ENCODE results near the gene SPRED1.

The SPRED1 gene

DNA sequence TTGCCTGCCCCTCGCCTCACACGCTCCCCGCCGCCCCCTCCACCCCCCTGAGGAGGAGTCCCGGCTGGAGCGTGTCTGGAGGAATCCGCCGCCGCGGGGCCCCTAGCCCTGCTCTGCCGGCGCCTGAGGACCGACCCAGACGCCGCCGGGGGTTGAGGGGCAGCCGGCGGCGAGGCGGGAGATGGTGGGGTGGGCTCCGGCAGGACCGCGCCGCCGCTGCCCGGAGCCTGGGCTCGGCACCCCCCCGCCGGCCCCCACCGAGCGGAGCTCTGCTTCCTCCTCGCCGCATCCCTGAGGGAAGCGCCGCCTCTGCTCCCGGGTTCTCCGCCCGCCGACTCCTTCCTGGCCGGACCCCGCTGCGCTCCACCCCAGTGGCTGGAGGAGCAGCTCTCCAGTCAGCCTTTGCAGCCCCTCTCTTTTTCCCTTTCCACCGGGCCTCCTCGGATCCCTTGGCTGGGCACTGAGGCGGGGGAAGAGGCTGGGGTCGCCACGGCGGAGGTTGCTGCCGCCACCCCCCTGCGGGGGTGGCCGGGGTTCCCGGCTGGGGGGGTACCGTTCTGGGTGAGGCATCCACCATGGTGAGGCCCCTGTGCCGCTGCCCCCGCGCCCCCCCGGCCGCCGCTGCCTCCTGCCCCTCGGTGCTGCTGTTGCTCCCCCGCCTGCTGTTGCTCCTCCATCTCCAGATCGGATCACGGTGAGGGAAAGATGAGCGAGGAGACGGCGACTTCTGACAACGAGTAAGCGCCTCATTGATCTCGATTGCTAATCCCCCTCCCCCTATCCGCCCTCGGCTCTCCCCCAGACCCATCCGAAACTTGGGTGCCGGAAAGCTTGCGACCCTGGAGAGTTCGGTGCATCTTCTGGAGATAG is at the start of gene SPRED1:
SPRED1 (plus strand) TSS at position 356 of the 870 bp plus-strand sequence; CDS start at position 706, 350 bp downstream.
- no peak for DNase-seq

DNA sequence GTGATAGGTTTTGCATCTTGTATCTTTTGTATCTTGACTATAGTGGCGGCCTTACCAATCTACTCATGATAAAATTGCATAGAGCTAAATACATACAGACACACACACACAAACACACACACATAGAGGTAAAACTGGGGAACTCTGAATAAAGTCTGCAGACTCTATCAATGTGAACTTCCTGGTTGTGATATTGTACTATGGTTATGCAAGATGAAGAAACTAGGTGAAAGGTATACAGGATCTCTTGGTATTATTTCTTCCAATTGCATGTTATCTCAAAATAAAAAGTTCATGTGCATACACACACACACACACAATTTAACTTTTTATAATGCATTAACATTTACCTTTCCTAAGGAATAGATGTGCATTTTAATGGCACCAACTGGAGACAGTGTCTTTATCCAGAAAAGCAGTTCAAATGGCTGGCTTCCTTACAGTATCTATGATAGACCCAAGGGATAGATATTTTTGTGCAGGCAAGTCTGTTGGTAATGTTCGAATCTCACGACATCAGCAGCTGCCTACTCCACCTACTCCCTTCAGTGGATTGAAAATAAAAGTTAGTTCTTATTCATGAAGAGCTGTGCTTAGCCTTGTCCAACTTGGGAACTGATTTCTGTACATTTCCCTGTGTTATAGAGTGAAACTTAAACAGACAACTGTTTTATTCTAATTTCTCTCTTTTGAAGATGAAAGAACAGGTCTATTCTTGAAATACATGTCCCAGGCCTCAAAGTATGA is 46.9 kb upstream of the SPRED1 start:
- no peak for DNase-seq

DNA sequence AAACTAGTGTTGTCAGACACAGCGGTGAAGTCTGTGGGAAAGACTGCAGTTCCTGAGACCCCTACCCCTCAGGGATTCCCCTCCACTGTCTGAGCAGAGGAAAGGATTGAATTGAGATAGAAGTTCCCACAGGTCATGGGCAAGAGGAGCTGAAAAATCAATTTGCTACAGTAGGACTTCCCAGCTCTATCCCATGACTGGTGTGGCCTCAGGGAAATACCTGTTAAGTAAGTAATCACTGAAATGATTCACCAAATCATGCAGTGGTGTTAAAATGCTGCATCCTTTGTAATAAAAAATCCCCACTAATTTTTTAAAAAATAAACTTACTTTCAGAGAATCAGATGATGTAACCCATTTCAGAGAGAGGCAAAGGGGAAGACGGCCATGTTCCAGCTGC is 45.0 kb upstream of the SPRED1 start:
- no peak for DNase-seq

DNA sequence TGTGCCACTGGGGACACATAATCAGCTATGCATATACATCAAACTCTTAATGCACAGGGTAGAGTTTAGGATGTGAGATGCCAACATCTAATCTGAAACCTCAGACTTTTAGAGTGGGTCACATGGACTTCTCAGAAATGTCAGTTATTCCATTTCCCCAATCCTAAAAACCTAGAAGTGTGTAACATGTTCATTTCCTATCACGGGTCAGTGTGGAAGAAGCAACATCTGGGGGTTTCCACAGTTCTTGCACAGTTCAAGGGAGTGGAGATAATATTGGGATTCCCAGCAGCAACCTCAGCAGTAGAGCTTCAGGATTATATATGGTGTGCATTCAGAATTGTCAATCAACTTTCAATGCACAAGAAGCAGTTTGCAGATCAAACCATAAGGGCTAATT is 44.4 kb upstream of the SPRED1 start:
- no peak for DNase-seq

DNA sequence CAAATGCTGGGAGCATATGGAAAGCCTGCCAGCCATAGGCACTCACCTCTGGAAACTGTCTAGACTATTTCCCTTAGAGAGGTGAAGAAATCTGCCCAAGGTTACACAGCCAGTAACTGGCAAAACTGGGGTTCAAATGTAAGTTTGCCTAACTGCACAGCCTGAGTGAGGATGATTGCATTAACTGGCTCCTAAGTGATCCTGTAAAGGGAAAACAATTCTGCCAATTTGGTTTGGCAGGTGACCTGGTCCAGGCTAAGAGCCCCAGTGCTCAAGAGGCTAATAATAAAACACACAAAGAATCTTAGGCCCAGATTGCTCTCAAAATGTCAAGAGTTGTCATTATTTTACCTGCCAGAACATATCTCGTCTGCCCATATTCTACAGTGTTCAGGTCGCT is 43.9 kb upstream of the SPRED1 start:
- DNase-seq = no peak

DNA sequence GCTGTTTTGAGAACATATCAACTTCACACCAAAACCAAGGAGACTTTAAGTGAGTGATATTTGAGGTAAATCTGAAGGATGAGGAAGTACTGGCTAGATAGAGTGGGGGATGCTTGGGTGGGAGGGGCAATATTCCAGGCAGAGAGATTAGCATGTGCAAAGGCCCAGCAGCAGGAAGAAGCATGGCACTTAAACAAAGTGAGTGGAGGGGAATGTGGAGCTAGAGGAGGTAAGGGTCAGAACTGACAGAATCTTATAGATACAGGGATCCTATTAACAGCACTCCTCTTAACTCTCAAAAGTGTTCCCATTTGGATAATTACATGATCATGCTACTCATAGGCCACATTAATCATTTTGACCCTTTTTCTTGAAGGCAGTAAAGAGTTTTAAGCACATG is 41.4 kb upstream of the SPRED1 start:
- DNase-seq = no peak

DNA sequence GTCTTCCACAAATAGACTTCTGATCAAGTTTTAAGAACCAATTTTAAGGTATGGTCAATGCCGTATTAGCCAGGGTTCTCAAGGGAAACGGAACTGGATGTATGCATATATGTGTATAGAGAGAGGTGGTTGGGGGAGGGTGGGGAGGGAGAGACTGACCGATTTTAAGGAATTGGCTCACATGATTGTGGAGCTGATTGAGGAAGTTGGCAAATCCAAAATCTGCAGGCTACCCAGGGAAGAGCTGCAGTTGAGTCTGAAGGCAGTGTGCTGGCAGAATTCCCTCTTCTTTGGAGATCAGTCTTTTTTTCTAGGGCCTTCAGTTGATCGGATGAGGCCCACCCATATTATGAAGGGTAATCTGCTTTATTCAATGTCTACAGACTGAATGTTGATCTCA is 40.8 kb upstream of the SPRED1 start:
- DNase-seq = no peak

GRCh38 chr15:38212729-38213351 is 39.8 kb upstream of the SPRED1 start:
- DNase-seq = no peak

DNA sequence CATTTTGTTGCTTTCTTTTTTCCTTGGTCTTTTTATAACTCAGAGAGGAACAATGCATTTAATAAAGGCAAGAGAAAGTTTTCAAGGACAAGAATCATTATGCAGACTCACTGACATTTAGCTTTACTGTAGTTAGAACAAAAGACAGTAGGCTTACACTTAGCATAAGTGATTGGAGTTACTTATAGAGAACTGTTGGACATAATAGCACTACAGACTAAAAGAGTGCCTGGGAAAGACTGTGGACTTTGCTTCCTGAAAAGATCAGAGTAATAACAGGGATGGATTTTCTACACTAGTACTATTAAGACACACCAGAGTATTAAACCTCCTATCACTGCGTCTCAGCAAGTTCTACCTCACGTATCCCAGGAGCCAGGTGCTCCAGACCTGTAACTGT is 39.3 kb upstream of the SPRED1 start:
- no peak for DNase-seq

- no peak for DNase-seq
Observed at GRCh38 chr15:38215707-38216106, 36.9 kb upstream of the SPRED1 start.

DNA sequence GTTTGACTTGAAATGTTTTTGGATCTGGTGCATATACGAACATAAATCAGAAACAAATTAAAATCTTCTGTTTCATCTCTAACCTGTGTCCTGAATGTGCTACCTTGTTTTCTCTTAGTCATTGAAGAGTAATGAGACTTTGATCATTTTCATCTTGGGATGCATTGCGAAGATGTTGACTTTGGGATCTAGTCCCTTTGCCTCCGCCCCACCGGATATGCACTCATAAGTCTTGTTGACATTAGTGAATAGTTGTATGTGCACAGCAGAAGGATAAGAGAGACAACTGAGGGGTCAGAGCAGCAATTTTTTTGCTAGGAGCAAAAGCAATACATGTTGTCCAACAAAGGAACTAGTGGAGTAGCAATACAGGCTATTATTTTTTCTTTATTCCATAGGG is 35.9 kb upstream of the SPRED1 start:
- DNase-seq = no peak

GRCh38 chr15:38217191-38217595 is 35.4 kb upstream of the SPRED1 start:
- DNase-seq = no peak

DNA sequence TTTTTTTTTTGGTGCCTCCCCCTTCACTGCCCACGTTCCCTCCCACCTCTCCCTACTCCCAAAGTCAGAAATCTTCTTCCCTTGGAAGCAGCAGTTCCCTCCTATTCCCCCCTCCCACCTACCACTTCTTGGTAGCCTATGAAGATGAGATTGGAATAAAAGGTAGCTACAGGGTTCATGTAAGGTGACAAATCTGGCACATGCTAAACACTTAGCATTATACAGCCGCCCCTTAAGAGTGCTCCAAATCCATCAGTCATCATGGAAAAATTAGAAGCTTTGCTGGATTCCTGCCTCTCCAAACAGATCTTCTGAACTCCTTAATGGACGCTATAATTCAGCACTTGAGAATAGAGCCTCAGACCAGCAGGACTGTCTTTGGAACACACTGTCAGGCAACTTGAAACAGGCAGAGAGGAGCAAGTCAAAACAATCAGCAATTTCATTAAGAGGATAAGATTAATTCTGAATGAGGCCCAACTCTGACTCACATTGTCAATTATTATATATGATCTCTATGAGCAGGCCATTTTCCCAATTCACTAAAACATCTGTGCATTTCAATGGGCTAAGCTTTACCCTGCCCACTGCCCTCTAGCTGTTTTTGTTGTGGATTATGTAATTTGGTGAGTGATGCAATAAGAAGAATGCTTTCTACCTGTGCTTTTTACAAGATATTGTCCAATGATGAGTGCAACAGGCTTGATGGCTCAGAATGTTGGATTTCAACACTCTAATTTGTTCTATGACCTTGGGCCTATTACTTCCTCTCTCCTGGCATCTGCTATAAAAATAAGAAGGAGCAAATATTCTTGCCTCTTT is 34.6 kb upstream of the SPRED1 start:
- DNase-seq = no peak

GRCh38 chr15:38220606-38221273 is 31.9 kb upstream of the SPRED1 start:
- DNase-seq = no peak

DNA sequence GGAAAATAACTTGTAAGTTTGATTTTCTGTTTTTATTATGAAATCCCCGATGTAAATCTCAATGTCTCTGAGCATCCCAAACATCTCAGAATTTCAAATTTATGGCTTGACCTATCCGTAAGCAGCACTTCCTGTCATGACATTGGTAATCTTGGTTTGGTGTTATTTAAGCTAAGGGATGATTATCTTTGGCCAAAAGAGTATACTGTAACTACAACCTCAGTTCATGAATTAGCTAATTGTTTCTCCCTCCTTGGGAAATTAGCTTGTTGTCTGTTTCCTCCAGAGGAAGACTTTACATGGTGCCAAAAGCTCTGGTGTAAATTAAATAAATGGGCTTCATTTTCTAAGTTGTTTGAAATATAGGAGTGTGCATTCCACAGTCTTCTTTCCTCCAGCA is 28.1 kb upstream of the SPRED1 start:
- no peak for DNase-seq

DNA sequence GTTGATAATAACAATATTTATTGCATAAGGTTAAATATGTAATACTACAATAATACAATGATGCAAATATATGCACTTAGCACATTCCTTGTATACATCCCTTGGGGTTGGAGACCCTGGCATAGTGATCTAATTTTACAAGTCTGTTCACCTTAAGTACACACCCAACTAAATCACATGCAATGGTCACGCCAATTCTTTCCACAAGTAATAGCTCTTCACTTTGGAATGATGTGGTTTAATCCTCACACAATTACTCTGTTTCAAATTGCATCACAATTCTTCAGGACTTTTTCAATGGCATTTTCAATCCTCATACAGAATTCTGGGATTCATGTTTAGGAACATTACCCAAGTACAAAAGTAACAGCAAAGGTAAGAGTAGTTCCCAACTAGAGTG is 27.3 kb upstream of the SPRED1 start:
- DNase-seq = no peak

GRCh38 chr15:38226608-38227266 is 25.9 kb upstream of the SPRED1 start:
- no peak for DNase-seq

DNA sequence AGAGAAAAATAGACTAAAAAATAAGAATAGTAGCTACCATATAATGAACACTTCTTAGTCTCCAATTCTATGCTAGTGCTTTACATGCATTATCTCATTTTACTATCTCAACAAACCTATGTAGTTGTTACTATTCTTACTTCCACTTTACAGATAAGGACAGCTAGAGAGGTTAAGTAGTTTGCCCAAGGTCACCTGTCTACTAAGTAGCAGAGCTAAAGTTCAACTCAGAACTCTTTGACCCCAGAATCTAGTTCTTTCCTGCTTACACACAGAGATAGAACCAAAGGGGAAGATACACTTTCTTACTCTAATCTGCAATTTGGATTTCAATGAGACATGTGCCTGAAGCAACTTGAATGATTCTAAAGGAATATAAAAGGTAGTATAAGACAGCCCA is 24.7 kb upstream of the SPRED1 start:
- DNase-seq = no peak

GRCh38 chr15:38228618-38229017 is 24.0 kb upstream of the SPRED1 start:
- DNase-seq = no peak

- DNase-seq = no peak
Observed at GRCh38 chr15:38229705-38230310, 22.8 kb upstream of the SPRED1 start.

DNA sequence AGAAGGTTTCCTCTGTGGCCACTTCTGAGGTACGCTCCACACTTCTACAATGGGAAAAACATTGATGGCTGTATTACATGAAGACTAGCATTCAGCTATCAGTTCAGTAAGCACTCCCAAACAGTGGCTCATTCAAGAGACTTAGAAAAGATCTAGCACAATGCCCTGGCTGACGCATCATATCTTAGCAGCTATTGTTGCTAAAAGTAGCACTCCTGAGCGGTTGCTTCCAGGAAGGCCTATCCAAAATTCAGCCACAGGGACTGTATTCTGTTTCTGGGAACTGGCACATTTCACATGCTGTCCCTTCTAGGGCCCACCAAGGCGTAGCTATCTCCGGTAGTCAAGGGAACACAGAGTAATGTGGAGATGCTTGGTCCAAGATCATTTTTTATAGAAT is 21.2 kb upstream of the SPRED1 start:
- no peak for DNase-seq

Measured in NCI-H1436 treated with DMSO at 0.1 percent for 48 hours (cell line).